Liver (tissue), 9 donors: Measurements from ENCODE around the gene RSAD2. TPM values are rescaled to one million over a fixed set of nuclear protein-coding genes. Genes with fewer than 3 reads are reported as not detected.
A peak's percentile ranks its signal among the peaks of the same experiment; 100 is the strongest.

Source experiments
- DNase-seq: peaks from one replicate; pipeline ENCODE4 v3.0.0-alpha.2; 2017; ENCODE audit warnings: low spot score
- H3K27ac ChIP-seq, 2 donors: one replicate each; pipeline ENCODE4 v1.7.0; 2013; ENCODE audit warnings: inconsistent platforms in 2 of 2, low read length in 2 of 2, control low read depth in 1 of 2, low read depth in 1 of 2, mild to moderate bottlenecking in 1 of 2
- H3K27me3 ChIP-seq, 4 donors: one replicate each; pipeline versions ENCODE4 v1.6.1 to v1.7.0; 2013; ENCODE audit warnings: low read length in 3 of 4, inconsistent platforms in 1 of 4, mild to moderate bottlenecking in 1 of 4, moderate library complexity in 1 of 4; ENCODE audit not compliant: control insufficient read depth in 4 of 4, insufficient read depth in 4 of 4
- H3K36me3 ChIP-seq, 4 donors: one replicate each; pipeline versions ENCODE4 v1.6.1 to v1.7.0; 2013; ENCODE audit warnings: low read length in 3 of 4, mild to moderate bottlenecking in 3 of 4, low read depth in 1 of 4, moderate library complexity in 1 of 4; ENCODE audit not compliant: control insufficient read depth in 4 of 4, insufficient read depth in 3 of 4
- H3K4me1 ChIP-seq, 4 donors: one replicate each; pipeline versions ENCODE4 v1.6.1 to v1.7.0; 2013; ENCODE audit warnings: low read length in 3 of 4, mild to moderate bottlenecking in 3 of 4, moderate library complexity in 1 of 4; ENCODE audit not compliant: control insufficient read depth in 4 of 4, insufficient read depth in 4 of 4
- H3K4me3 ChIP-seq, 3 donors: one replicate each; pipeline versions ENCODE4 v1.6.1 to v1.7.0; 2013; ENCODE audit warnings: low read length in 3 of 3, control low read depth in 1 of 3, low read depth in 1 of 3, mild to moderate bottlenecking in 1 of 3
- H3K9ac ChIP-seq, 2 donors: one replicate each; pipeline ENCODE4 v1.7.0; 2013; ENCODE audit warnings: low read length in 2 of 2, mild to moderate bottlenecking in 2 of 2, moderate library complexity in 2 of 2, control low read depth in 1 of 2, low read depth in 1 of 2
- H3K9me3 ChIP-seq, 4 donors: one replicate each; pipeline versions ENCODE4 v1.6.1 to v1.7.0; 2013; ENCODE audit warnings: low read length in 3 of 4; ENCODE audit not compliant: control insufficient read depth in 4 of 4
- ATF3 ChIP-seq: IDR thresholded peaks from 2 replicates; pipeline ENCODE4 v1.6.1; 2016; ENCODE audit warnings: antibody characterized with exemption
- CTCF ChIP-seq: fragments of 150-350 bp; IDR thresholded peaks from 2 replicates; pipeline ENCODE4 v1.5.1; 2017; ENCODE audit warnings: improper control_type of control experiment, low read depth, low read length; ENCODE audit not compliant: missing input control
- FOXA2 ChIP-seq: IDR thresholded peaks from 2 replicates; pipeline ENCODE4 v1.6.1; 2016; ENCODE audit warnings: antibody characterized with exemption
- HNF4A ChIP-seq, 2 donors: conservative IDR thresholded peaks; 2 replicates each; pipeline ENCODE4 v1.6.1; 2016; ENCODE audit warnings: antibody characterized with exemption in 2 of 2, mild to moderate bottlenecking in 2 of 2
- HNF4G ChIP-seq: IDR thresholded peaks from 2 replicates; pipeline ENCODE4 v1.6.1; 2016; ENCODE audit warnings: antibody characterized with exemption
- JUND ChIP-seq, 2 donors: IDR thresholded peaks; 2 replicates each; pipeline ENCODE4 v1.6.1; 2016; ENCODE audit warnings: antibody characterized with exemption in 2 of 2
- MAX ChIP-seq: IDR thresholded peaks from 2 replicates; pipeline ENCODE4 v1.6.1; 2016; ENCODE audit warnings: antibody characterized with exemption
- NR2F2 ChIP-seq: IDR thresholded peaks from 2 replicates; pipeline ENCODE4 v1.6.1; 2016; ENCODE audit warnings: antibody characterized with exemption
- RAD21 ChIP-seq, 2 donors: IDR thresholded peaks; 2 replicates each; pipeline ENCODE4 v1.6.1; 2016; ENCODE audit warnings: antibody characterized with exemption in 2 of 2, mild to moderate bottlenecking in 2 of 2
- RXRA ChIP-seq, 2 donors: IDR thresholded peaks; 2 replicates each; pipeline ENCODE4 v1.6.1; 2017 to 2018; ENCODE audit warnings: antibody characterized with exemption in 2 of 2, mild to moderate bottlenecking in 1 of 2
- SP1 ChIP-seq: IDR thresholded peaks from 2 replicates; pipeline ENCODE4 v1.6.1; 2018; ENCODE audit warnings: antibody characterized with exemption, mild to moderate bottlenecking
- TAF1 ChIP-seq: conservative IDR thresholded peaks from 2 replicates; pipeline ENCODE4 v1.6.1; 2016; ENCODE audit warnings: antibody characterized with exemption, mild to moderate bottlenecking
- ZBTB33 ChIP-seq: IDR thresholded peaks from 2 replicates; pipeline ENCODE4 v1.6.1; 2016; ENCODE audit warnings: antibody characterized with exemption
- WGBS: extraction: QIAGEN DNeasy Blood & Tissue Kit; methylation state at CpG from one replicate; pipeline ENCODE4 v1.1.7; 2013; 5-methylcytosine and 5-hydroxymethylcytosine counted together
- polyA plus RNA-seq, 2 donors: library from polyadenylated mRNA; stranded (reverse) in 1 of 2; unstranded in 1 of 2; fragments of 200-250 nt in 1 of 2; fragments of >200 nt in 1 of 2; fragmentation: Nextera tagmentation in 1 of 2; extraction: Ambion mirVana in 1 of 2; gene quantifications; one replicate each; pipeline versions ENCODE4 v1.2.1 to v1.2.3, GENCODE V29; 2013 to 2015
- total RNA-seq, 2 donors: library from RNA; depleted of rRNA; stranded (reverse); fragments of >200 nt; gene quantifications; one replicate each; pipeline ENCODE4 v1.2.3, GENCODE V29; 2014
- donor health status: healthy.
- donor health status: healthy.
- donor health status: healthy.
- donor health status: healthy.
- donor health status: healthy.

Gene RSAD2
- total and polyA plus RNA-seq, 4 donors: 1.3 to 15.9 (median 1.9) TPM

- no peak overlapping the region for H3K27ac ChIP-seq
- no peak overlapping the region for H3K4me3 ChIP-seq
- no peak for DNase-seq
- H3K27me3 ChIP-seq: no peaks in the 10 kb centered on the region
- 75% methylated on average over 4 of the region's 4 CpGs for WGBS
- H3K9ac ChIP-seq: no peak overlapping the region
- no peaks in the 10 kb centered on the region for H3K36me3 ChIP-seq
- H3K9me3 ChIP-seq: no peaks in the 10 kb centered on the region
- TF ChIP-seq JUND (IDR thresholded peaks at IDR 0.05) (no peak), ZBTB33 (no peak), HNF4G (no peak), RXRA (IDR thresholded peaks at IDR 0.05) (no peak), NR2F2 (no peak), ATF3 (no peak), FOXA2 (no peak)
- H3K4me1 ChIP-seq: peaks cover 6 to 12% (median 7%) of the 10 kb centered on the region in 4 donors
Observed at GRCh38 chr2:6920743-6921064, 43.1 kb downstream of the RSAD2 start.

- peak; percentile 37 to 58 for TF ChIP-seq RXRA (IDR thresholded peaks at IDR 0.05)
- TF ChIP-seq HNF4A (conservative IDR thresholded peaks at IDR 0.05): peak in 1 of 2 donors; percentile 64
- TF ChIP-seq NR2F2: peak; percentile 85
- no peak for TF ChIP-seq FOXA2
- Histone ChIP-seq H3K4me1 (peaks cover 6 to 12% (median 7%) of the 10 kb centered on the region in 4 donors), H3K27me3 (no peaks in the 10 kb centered on the region), H3K4me3 (no peak overlapping the region), H3K9ac (no peak overlapping the region), H3K27ac (no peak overlapping the region), H3K36me3 (no peaks in the 10 kb centered on the region), H3K9me3 (no peaks in the 10 kb centered on the region)
- DNase-seq: peak; percentile 48
- 43% methylated on average over 11 of the region's 11 CpGs for WGBS
Observed at GRCh38 chr2:6921321-6921922, 43.8 kb downstream of the RSAD2 start.

GRCh38 chr2:6922201-6922656 lies 44.7 kb downstream of the RSAD2 start:
- Histone ChIP-seq H3K9me3 (no peaks in the 10 kb centered on the region), H3K9ac (no peak overlapping the region), H3K4me1 (peaks cover 4 to 12% (median 6%) of the 10 kb centered on the region in 4 donors), H3K27me3 (no peaks in the 10 kb centered on the region), H3K27ac (no peak overlapping the region), H3K36me3 (no peaks in the 10 kb centered on the region), H3K4me3 (no peak overlapping the region)
- DNase-seq: no peak
- WGBS: 61% methylated on average over 8 of the region's 8 CpGs
- TF ChIP-seq RAD21 (IDR thresholded peaks at IDR 0.05) (peak in 1 of 2 donors; percentile 31), NR2F2 (no peak)

- no peak for DNase-seq
- H3K4me1 ChIP-seq: peaks cover 0 to 5% (median 4%) of the 10 kb centered on the region in 4 donors
- H3K9me3 ChIP-seq: no peaks in the 10 kb centered on the region
- H3K36me3 ChIP-seq: no peaks in the 10 kb centered on the region
- no peak overlapping the region for H3K27ac ChIP-seq
- WGBS: 84% methylated on average over 10 of the region's 10 CpGs
- H3K9ac ChIP-seq: no peak overlapping the region
- H3K27me3 ChIP-seq: no peaks in the 10 kb centered on the region
- no peak overlapping the region for H3K4me3 ChIP-seq
- no peak for TF ChIP-seq SP1
- TF ChIP-seq ZBTB33: no peak
- TF ChIP-seq HNF4A (conservative IDR thresholded peaks at IDR 0.05): no peak
- no peak for TF ChIP-seq TAF1
- TF ChIP-seq JUND (IDR thresholded peaks at IDR 0.05): no peak
- TF ChIP-seq CTCF: no peak
- no peak for TF ChIP-seq RAD21 (IDR thresholded peaks at IDR 0.05)
- TF ChIP-seq NR2F2: no peak
- no peak for TF ChIP-seq RXRA (IDR thresholded peaks at IDR 0.05)
- TF ChIP-seq MAX: no peak
- no peak for TF ChIP-seq ATF3
Observed at GRCh38 chr2:6923319-6923718, 45.7 kb downstream of the RSAD2 start.
